Kidney (tissue), 14 donors: ENCODE results near the gene GDF15. TPM values are rescaled to one million over a fixed set of nuclear protein-coding genes. Genes with fewer than 3 reads are reported as not detected.
A peak's percentile ranks its signal among the peaks of the same experiment; 100 is the strongest.

Experiments used
- DNase-seq, 5 donors: peaks; one replicate each; pipeline ENCODE4 v3.0.0-alpha.2; 2013 to 2020
- FAIRE-seq: peaks from 2 replicates; lab custom pipeline; 2012; peaks lifted over from hg19 to GRCh38; lab: Jason Lieb, UNC
- H3K27ac ChIP-seq, 2 donors: one replicate each; pipeline ENCODE4 v1.7.0; 2013; ENCODE audit warnings: low read depth in 2 of 2, low read length in 2 of 2, inconsistent platforms in 1 of 2
- H3K27me3 ChIP-seq: one replicate; pipeline ENCODE4 v1.7.1; 2013; ENCODE audit warnings: low read length, inconsistent platforms; ENCODE audit not compliant: control insufficient read depth, insufficient read depth
- H3K36me3 ChIP-seq, 3 donors: one replicate each; pipeline versions ENCODE4 v1.7.0 to v1.7.1; 2013; ENCODE audit warnings: low read length in 3 of 3, control low read depth in 1 of 3, inconsistent platforms in 1 of 3; ENCODE audit not compliant: insufficient read depth in 3 of 3, control insufficient read depth in 2 of 3
- H3K4me1 ChIP-seq, 3 donors: one replicate each; pipeline versions ENCODE4 v1.7.0 to v1.7.1; 2013; ENCODE audit warnings: low read length in 3 of 3, inconsistent platforms in 1 of 3, low read depth in 1 of 3; ENCODE audit not compliant: control insufficient read depth in 2 of 3, insufficient read depth in 2 of 3
- H3K4me3 ChIP-seq, 3 donors: one replicate each; pipeline versions ENCODE4 v1.7.0 to v1.8.1; 2013; ENCODE audit warnings: low read length in 3 of 3, control low read depth in 1 of 3, inconsistent platforms in 1 of 3
- H3K9ac ChIP-seq, 3 donors: one replicate each; pipeline versions ENCODE4 v1.7.0 to v1.7.1; 2013; ENCODE audit warnings: low read length in 3 of 3, control low read depth in 1 of 3, inconsistent platforms in 1 of 3
- H3K9me3 ChIP-seq, 3 donors: one replicate each; pipeline versions ENCODE4 v1.7.0 to v1.7.1; 2013; ENCODE audit warnings: low read length in 3 of 3, control low read depth in 1 of 3, inconsistent platforms in 1 of 3; ENCODE audit not compliant: control insufficient read depth in 2 of 3, insufficient read depth in 1 of 3
- intact Hi-C: fragments of 100-400 bp; cut with DNase I; formaldehyde crosslinking; loops from one replicate; pipeline ENCODE4 v1.11.1; 2022
- polyA plus RNA-seq: library from polyadenylated mRNA; stranded (reverse); fragments of 350-450 nt; fragmentation: Illumina TruSeq; extraction: RNeasy Lipid Tissue Mini Kit (QIAGEN cat#74804); gene quantifications from one replicate; pipeline ENCODE4 v1.2.3, GENCODE V29; 2014; ENCODE audit warnings: low read depth, low replicate concordance; ENCODE audit not compliant: insufficient read depth
- total RNA-seq: library from RNA; stranded (reverse); fragmentation: NEBNext Ultra II Directional; extraction: Animal tissue kit (Norgen Biotek cat#: 25700); gene quantifications from one replicate; pipeline ENCODE4 v1.2.1, GENCODE V29; 2021
- TF ChIP-seq, protein P1 (sequence below): IDR thresholded peaks from 3 replicates; pipeline ENCODE4 v1.5.1; 2012; ENCODE audit warnings: mild to moderate bottlenecking, moderate library complexity, borderline replicate concordance; ENCODE audit not compliant: insufficient read depth; ENCODE audit errors: extremely low read depth
- donor health status: control.
- donor health status: control.
- donor health status: control.
- donor health status: control.
- donor health status: control.
- donor health status: DM: yes; HTN: yes; CAD: no.
- donor health status: Normal renal cell carcinoma (clear cell type).

The GDF15 gene
- total and polyA plus RNA-seq, 2 donors from 2014 or later = 51.2 to 154 TPM

DNA sequence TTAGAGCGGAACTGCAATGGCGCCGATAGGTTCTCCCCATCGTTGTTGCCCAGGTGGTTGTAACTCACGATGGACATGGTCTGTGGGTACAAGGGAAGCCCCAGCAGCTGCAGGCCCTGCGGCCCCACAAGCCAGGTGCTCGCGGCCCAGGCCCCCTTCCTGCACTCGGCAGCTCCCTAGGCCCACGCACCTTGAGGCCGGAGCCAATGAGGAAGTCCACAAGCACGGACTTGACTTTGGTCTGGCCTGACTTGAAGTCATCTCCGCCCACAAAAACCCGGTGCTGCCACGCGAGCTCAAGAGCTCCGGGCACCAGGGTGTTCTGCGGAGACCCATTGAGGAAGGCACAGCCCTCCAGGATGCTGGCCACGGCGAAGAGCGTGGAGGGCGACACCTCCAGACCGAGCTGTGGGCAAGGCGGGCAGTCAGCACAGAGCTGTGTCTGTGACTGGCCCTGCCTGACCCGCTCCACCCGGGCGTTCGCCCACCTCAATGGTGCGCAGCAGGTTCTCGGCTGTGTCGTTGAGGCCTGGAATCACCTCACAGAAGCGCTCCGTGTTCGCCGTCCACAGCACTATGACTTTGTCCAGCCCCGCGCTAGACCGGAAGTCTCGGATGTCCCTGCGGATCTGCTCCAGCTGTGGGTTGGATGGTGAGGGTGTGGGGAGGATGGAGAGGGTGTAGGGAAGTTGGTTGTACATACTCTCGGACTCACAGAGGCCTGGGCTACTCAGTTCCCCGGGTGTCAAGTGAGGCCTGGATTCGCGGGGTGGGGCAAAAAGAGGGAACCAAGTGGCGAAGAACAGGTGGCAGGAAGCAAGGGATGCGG lies 50.1 kb downstream of the GDF15 start:
- FAIRE-seq = no peak
- H3K4me1 ChIP-seq = peaks cover 0 to 7% (median 3%) of the 10 kb centered on the region in 3 donors
- H3K4me3 ChIP-seq = peak overlapping the region in 1 of 3 donors; percentile 35

DNA sequence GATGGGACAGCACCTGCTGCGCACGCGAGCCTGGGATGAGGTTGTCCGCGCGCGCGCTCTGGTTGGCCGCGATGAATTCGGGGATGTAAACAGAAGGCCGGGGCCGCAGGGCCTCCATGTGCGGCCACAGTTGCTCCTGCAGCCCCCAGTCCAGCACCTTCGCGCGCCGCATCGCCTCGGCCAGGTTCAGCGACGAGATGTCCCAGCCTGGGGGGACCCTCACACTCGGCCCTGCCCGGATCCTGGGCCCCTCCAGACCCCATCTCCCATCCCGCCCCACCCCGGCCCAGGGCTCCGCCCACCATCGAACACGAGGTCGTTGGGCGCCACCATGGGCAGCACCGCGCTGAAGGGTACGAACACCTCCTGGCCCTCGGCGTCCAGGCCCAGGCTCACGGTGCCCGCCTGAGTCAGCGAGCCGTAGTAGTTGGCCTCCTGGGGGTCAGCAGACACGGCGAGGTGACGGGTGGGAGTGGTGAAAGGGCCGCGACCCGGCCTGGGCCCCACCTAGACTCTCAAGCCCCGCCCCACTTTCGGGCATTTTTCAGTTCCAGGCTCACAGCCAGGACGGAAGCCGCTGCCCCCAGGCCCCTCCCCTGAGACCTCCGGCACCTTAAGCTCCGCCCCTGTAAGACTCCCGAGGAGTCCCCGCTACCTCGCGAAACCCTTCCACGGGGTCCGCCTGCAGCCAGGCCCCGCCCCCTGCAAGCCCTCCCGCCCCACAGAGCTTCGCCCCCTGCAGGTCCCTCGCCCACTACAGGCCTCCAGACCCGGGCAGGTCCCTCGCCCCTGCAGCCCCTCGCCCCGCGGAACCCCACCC lies 50.9 kb downstream of the GDF15 start:
- Histone ChIP-seq H3K4me3 (peak overlapping the region in 2 of 3 donors; percentile 30 to 35), H3K27me3 (no peaks in the 10 kb centered on the region), H3K9me3 (no peaks in the 10 kb centered on the region), H3K27ac (peak overlapping the region; percentile 37 to 51), H3K9ac (no peak overlapping the region), H3K36me3 (no peaks in the 10 kb centered on the region), H3K4me1 (peaks cover 0 to 9% (median 3%) of the 10 kb centered on the region in 3 donors)
- intact Hi-C loops = no loop called here
- TF ChIP-seq, protein P1, sequence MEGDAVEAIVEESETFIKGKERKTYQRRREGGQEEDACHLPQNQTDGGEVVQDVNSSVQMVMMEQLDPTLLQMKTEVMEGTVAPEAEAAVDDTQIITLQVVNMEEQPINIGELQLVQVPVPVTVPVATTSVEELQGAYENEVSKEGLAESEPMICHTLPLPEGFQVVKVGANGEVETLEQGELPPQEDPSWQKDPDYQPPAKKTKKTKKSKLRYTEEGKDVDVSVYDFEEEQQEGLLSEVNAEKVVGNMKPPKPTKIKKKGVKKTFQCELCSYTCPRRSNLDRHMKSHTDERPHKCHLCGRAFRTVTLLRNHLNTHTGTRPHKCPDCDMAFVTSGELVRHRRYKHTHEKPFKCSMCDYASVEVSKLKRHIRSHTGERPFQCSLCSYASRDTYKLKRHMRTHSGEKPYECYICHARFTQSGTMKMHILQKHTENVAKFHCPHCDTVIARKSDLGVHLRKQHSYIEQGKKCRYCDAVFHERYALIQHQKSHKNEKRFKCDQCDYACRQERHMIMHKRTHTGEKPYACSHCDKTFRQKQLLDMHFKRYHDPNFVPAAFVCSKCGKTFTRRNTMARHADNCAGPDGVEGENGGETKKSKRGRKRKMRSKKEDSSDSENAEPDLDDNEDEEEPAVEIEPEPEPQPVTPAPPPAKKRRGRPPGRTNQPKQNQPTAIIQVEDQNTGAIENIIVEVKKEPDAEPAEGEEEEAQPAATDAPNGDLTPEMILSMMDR = no peak
- no peak for FAIRE-seq
- peak; percentile 93 to 96 (median 95) for DNase-seq

More for the DNA sequence above, 50.1 kb downstream of the GDF15 start:
- Histone ChIP-seq H3K36me3 (no peaks in the 10 kb centered on the region), H3K27ac (no peak overlapping the region), H3K27me3 (no peaks in the 10 kb centered on the region), H3K9me3 (no peaks in the 10 kb centered on the region), H3K9ac (no peak overlapping the region)
- peak in 2 of 5 donors; percentile 67 to 77 for DNase-seq
- intact Hi-C loops = no loop called here
- TF ChIP-seq, protein P1 = no peak

DNA sequence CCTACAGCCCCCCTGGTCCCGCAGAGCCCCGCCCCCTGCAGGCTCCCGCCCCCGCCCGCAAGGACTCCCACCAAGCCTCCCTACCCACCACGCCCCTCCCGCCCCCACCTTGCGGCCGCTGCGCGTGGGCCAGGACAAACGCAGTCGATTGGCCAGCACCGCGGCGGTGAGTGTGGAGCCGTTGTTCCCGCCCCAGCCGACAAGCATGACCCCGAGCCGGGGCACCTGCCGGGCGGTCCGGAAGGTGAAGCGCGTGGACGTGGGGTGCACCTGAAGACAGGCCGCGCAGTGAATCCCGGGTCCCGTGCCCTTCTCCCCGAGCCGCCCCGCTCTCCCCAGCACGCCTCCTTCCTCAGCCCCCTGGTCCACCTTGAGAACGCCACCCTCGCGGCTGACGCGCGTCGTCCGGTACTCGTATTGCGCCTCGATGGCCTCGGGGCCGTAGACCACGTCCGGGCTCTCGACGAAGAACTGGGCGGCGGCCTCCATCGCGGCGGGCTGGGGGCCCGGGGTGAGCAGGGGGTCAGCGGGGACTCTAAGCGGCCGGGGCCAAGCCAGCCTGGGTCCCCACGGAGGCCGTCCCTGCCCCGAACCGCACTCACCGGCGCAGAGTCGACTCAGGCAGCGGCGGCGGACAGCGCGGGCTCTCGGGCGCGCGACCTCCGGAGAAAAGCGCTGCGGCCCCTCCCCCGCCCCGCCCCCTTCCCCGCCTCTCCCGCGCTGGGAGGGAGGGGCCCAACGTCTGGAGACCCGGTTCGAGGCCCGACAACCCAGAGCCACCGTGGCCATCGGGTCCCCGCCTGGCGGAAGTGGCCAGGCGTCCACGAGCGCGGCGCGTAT lies 51.8 kb downstream of the GDF15 start, which contains the start of gene ISYNA1:
Gene ISYNA1, minus strand, starts transcription at position 643 of the 840 bp plus-strand sequence. Its CDS starts 154 bp downstream, at position 489.
- peak in 4 of 5 donors; percentile 71 to 89 (median 78) for DNase-seq
- Histone ChIP-seq H3K27ac (peak within 1 kb of the TSS; percentile 71 to 83), H3K4me1 (peaks cover 0 to 9% (median 3%) of the 10 kb centered on the region in 3 donors), H3K9me3 (no peaks in the 10 kb centered on the region), H3K4me3 (peak within 1 kb of the TSS; percentile 36 to 57 (median 46)), H3K27me3 (no peaks in the 10 kb centered on the region), H3K9ac (peak within 1 kb of the TSS in 2 of 3 donors; percentile 19 to 48), H3K36me3 (no peaks in the 10 kb centered on the region)
- TF ChIP-seq, protein P1 = no peak
- intact Hi-C loops = no loop called here
- FAIRE-seq = no peak
